HG03103 (cell line): ENCODE measurements around the gene TCF4.
A peak's percentile ranks its signal among the peaks of the same experiment; 100 is the strongest.

Source experiments
- ATAC-seq: cut with Tn5 transposase; IDR thresholded peaks from one replicate; pipeline ENCODE4 v1.9.1; 2021; ENCODE audit warnings: low read depth; ENCODE audit not compliant: unreplicated experiment

TCF4 gene

GRCh38 chr18:55310863-55311262 is 277.1 kb downstream of the TCF4 start:
- ATAC-seq: no peak

- ATAC-seq: no peak
Measured at GRCh38 chr18:55310044-55310676, 277.8 kb downstream of the TCF4 start.

DNA sequence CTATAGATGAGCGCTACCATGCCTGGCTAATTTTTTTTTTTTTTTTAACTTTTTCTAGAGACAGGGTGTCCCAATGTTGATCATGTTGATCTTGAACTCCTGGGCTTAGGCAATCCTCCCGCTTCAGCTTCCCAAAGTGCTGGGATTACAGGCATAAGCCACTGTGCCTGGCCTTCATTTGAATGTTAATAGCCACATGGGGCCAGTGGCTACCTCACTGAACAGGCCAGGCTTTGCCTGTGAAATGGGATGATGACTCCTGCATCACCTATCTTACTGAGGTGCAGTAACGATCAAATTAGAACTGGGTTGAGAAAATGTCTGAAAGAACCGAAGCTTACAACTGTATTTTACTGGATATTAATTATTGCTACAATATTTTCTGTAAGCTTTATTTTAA is 278.7 kb downstream of the TCF4 start:
- no peak for ATAC-seq

- peak; percentile 39 for ATAC-seq
Measured at GRCh38 chr18:55307505-55307904, 280.5 kb downstream of the TCF4 start.

GRCh38 chr18:55306359-55307024 is 281.5 kb downstream of the TCF4 start:
- no peak for ATAC-seq

- no peak for ATAC-seq
Measured at GRCh38 chr18:55302167-55302833, 285.7 kb downstream of the TCF4 start.

GRCh38 chr18:55301824-55302166 is 286.2 kb downstream of the TCF4 start:
- ATAC-seq: no peak

GRCh38 chr18:55300936-55301531 is 287.0 kb downstream of the TCF4 start:
- no peak for ATAC-seq

DNA sequence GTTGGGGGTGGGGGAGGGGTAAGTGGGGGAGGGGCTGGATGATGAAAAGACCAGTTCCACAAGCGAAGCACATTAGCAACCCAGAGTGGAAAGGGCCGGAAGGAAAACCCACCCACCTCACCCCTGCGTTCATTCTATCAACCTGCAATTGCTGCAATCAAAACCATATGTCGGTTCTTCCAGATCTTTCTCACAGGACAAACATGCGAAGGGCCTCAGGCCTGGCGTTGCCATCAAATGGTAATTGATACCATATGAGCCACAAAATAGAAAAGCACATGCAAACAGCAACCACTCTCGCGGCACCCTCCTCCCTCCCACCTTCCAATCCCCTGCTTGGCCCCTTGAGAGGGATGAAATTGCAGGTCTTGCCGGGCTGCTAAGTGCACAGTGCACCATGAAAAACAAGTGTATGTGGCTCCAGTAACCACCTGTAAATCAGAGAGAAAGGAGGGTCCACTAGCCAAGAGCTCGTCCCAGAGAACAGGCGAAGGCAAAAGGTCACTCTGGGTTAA is 287.5 kb downstream of the TCF4 start:
- ATAC-seq: no peak

GRCh38 chr18:55296778-55297177 is 291.2 kb downstream of the TCF4 start:
- ATAC-seq: no peak

DNA sequence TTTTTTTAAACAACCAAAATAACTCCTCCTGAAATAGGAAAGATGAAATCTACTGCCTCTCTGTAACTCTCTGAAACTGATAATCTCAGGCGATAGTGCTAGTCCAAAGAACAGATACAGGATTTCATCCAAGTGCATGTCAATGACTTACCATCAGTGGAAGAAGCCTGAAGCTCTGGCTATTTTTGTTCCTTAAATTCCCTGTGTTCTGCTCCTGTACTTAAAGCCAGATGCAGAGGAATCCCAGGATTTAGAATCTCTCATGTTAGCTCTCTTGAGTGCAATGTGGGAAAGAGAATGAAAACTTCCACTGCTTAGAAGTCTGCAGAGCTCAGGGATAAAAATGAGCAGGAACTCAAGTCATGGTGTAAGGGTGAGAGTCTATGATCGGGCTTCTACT is 291.9 kb downstream of the TCF4 start:
- ATAC-seq: no peak

GRCh38 chr18:55290898-55291297 is 297.1 kb downstream of the TCF4 start:
- ATAC-seq: no peak

GRCh38 chr18:55289775-55290174 is 298.2 kb downstream of the TCF4 start:
- ATAC-seq: no peak

DNA sequence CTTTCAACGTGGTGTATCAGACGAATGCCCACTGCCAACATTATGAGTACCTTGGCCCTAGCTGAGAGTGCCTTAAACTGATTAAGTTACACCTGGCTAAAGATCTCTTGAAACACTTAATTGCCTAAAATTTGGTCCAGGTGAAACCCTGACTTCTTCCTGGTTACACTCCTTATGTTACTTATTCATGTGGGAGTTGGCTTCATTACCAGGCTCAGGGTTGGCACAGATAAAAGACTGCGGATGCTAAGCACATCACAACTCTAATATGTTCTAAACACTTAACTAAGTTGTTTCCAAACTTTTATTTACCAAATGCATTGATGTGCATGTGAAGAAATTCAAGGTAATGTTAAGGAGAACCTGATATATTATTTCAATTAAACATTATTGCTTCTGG is 298.9 kb downstream of the TCF4 start:
- no peak for ATAC-seq

GRCh38 chr18:55287935-55288868 is 299.8 kb downstream of the TCF4 start:
- no peak for ATAC-seq

GRCh38 chr18:55287149-55287806 is 300.7 kb downstream of the TCF4 start:
- no peak for ATAC-seq

DNA sequence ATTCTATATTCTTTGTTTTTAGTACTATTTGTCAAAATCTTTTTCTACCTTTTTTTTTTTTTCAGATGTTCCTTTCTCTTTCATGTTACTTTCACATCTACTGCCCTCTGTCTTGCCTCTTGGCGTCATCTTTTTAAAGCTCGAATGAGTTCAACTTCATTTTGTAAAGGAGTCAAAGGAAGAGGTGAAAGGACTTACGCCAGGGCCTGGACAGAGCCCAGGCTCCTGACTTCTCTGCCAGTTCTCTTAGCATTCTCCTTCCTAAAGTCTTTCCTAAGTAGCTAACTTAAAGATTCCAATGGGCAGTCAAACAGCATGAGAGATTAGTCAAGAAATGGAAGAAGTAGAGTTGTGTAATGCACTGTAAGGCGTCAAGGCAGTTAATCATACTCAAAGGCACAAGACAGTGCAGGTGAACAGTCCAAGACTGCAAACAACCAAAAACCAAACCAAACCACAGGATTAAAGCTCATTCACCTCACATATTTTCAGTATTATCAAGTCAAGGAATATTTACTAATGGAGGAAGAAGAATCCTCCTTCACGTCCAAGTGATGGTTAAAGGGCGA is 301.7 kb downstream of the TCF4 start:
- ATAC-seq: no peak

GRCh38 chr18:55284614-55285013 is 303.4 kb downstream of the TCF4 start:
- no peak for ATAC-seq

GRCh38 chr18:55283309-55283708 is 304.7 kb downstream of the TCF4 start:
- no peak for ATAC-seq

DNA sequence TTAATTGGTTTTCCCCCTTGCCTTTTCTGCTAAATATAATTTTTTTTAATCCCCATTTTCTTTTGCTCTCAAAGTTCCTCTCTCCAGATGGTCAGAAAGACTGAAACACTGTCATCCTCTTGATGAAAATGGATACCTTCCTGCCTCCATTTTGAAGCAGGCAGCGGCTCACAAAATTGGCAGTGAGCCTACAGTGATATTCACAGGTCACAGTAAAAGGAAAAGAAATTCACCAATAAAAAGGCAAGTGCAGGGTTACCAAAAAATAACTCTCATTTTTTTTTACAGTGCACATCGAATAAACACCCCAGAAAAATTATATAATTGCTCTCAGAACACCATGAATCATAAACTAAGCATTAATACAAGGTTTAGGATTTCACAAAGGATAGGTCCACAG is 307.5 kb downstream of the TCF4 start:
- ATAC-seq: no peak
